ENCODE measurements around the gene SHLD1.

The SHLD1 gene

GRCh38 chr20:5710551-5710950 lies 39.6 kb upstream of the SHLD1 start:
- no peak for TF ChIP-seq CTCF (IDR thresholded peaks at IDR 0.05; ENCODE audit: poor library complexity, severe bottlenecking)
- ATAC-seq (ENCODE audit: low read depth) (no peak), DNase-seq (ENCODE audit: low spot score) (no peak)
- no peaks in the 10 kb centered on the region for H3K9me3 ChIP-seq (ENCODE audit: severe bottlenecking)
- no peaks in the 10 kb centered on the region for H3K36me3 ChIP-seq (ENCODE audit: low read depth)
- H3K27ac ChIP-seq (ENCODE audit: poor library complexity, severe bottlenecking) = no peak overlapping the region
- H3K4me3 ChIP-seq (ENCODE audit: severe bottlenecking) = no peak overlapping the region
- H3K4me1 ChIP-seq (ENCODE audit: insufficient read depth, poor library complexity, severe bottlenecking) = peaks cover 6% of the 10 kb centered on the region
- no peaks in the 10 kb centered on the region for H3K27me3 ChIP-seq (ENCODE audit: insufficient read depth, poor library complexity, severe bottlenecking)

- no peak for TF ChIP-seq CTCF (IDR thresholded peaks at IDR 0.05; ENCODE audit: poor library complexity, severe bottlenecking)
- Histone ChIP-seq H3K4me3 (ENCODE audit: severe bottlenecking) (no peak overlapping the region), H3K9me3 (ENCODE audit: severe bottlenecking) (no peaks in the 10 kb centered on the region), H3K4me1 (ENCODE audit: insufficient read depth, poor library complexity, severe bottlenecking) (peaks cover 6% of the 10 kb centered on the region), H3K27ac (ENCODE audit: poor library complexity, severe bottlenecking) (no peak overlapping the region), H3K36me3 (ENCODE audit: low read depth) (no peaks in the 10 kb centered on the region), H3K27me3 (ENCODE audit: insufficient read depth, poor library complexity, severe bottlenecking) (no peaks in the 10 kb centered on the region)
- ATAC-seq (ENCODE audit: low read depth) = peak; percentile 88
- no peak for DNase-seq (ENCODE audit: low spot score)
Observed at GRCh38 chr20:5714261-5715041, 35.8 kb upstream of the SHLD1 start.

GRCh38 chr20:5715071-5715841 lies 34.9 kb upstream of the SHLD1 start:
- no peaks in the 10 kb centered on the region for H3K36me3 ChIP-seq (ENCODE audit: low read depth)
- H3K4me3 ChIP-seq (ENCODE audit: severe bottlenecking) = no peak overlapping the region
- no peak overlapping the region for H3K27ac ChIP-seq (ENCODE audit: poor library complexity, severe bottlenecking)
- no peak for TF ChIP-seq CTCF (IDR thresholded peaks at IDR 0.05; ENCODE audit: poor library complexity, severe bottlenecking)
- ATAC-seq (ENCODE audit: low read depth) (no peak), DNase-seq (ENCODE audit: low spot score) (no peak)
- H3K4me1 ChIP-seq (ENCODE audit: insufficient read depth, poor library complexity, severe bottlenecking) = peaks cover 9% of the 10 kb centered on the region
- H3K27me3 ChIP-seq (ENCODE audit: insufficient read depth, poor library complexity, severe bottlenecking) = no peaks in the 10 kb centered on the region
- H3K9me3 ChIP-seq (ENCODE audit: severe bottlenecking) = no peaks in the 10 kb centered on the region

GRCh38 chr20:5716953-5717352 lies 33.2 kb upstream of the SHLD1 start:
- Histone ChIP-seq H3K4me1 (ENCODE audit: insufficient read depth, poor library complexity, severe bottlenecking) (peaks cover 15% of the 10 kb centered on the region), H3K9me3 (ENCODE audit: severe bottlenecking) (no peaks in the 10 kb centered on the region), H3K27me3 (ENCODE audit: insufficient read depth, poor library complexity, severe bottlenecking) (no peaks in the 10 kb centered on the region), H3K36me3 (ENCODE audit: low read depth) (no peaks in the 10 kb centered on the region), H3K4me3 (ENCODE audit: severe bottlenecking) (no peak overlapping the region), H3K27ac (ENCODE audit: poor library complexity, severe bottlenecking) (no peak overlapping the region)
- ATAC-seq (ENCODE audit: low read depth) (no peak), DNase-seq (ENCODE audit: low spot score) (no peak)
- TF ChIP-seq CTCF (IDR thresholded peaks at IDR 0.05; ENCODE audit: poor library complexity, severe bottlenecking) = no peak
